Stimulated activated CD8-positive, alpha-beta memory T cell treated with anti-CD3 and anti-CD28 coated beads, Interleukin-12 subunit alpha, Interleukin-12 subunit beta, amount 100 ng/mL, for 24 hours (primary cell): Measurements from ENCODE around the gene MAP1LC3B2.

Experiments
- DNase-seq: peaks from one replicate; pipeline ENCODE4 v3.0.0-alpha.2; 2020; ENCODE audit errors: extremely low read depth

Gene MAP1LC3B2

GRCh38 chr12:116559162-116559935 is at the start of gene MAP1LC3B2:
MAP1LC3B2 (plus strand) TSS chr12:116559381; CDS start chr12:116575943, 16,562 bp downstream.
- DNase-seq, result peak; percentile 37

- DNase-seq, result no peak
Measured at GRCh38 chr12:116513944-116514343, 45.2 kb upstream of the MAP1LC3B2 start.

DNA sequence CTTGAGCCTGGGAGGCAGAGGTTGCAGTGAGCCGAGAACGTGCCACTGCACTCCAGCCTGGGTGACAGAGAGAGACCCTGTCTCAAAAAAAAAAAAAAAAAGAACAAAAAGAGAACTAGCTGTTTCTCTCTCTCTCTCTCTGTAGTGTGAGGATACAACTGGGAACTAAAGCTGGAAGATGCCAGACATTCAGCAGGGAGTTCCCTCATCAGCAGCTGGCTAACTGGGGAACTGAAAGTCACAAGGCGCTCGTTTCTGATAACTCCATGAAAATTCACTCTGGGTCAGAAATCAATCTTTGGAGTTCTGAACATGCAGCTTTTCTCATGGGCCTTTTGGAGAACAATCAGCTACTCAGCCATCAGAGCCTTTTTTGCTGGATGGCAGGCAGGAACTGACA is 43.5 kb upstream of the MAP1LC3B2 start:
- DNase-seq, result no peak

DNA sequence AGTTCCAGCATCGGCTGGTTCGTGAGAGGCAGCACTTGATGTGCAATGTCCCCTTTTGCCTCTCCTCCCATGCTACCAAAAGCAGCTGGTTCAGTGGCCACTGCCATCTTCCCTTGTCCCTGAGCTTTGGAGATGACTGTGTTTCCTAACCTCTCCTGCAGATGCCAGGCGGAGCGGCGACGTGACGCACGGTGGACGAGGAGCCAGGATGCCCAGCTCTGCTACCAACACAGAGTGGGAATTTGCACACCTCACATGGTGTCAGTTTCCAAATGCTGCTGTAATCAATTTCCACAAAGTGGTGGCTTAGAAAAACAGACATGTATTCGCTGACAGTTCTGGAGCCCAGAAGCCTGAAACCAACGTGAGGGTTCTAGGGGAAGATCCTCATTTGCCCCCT is 42.5 kb upstream of the MAP1LC3B2 start:
- no peak for DNase-seq

DNA sequence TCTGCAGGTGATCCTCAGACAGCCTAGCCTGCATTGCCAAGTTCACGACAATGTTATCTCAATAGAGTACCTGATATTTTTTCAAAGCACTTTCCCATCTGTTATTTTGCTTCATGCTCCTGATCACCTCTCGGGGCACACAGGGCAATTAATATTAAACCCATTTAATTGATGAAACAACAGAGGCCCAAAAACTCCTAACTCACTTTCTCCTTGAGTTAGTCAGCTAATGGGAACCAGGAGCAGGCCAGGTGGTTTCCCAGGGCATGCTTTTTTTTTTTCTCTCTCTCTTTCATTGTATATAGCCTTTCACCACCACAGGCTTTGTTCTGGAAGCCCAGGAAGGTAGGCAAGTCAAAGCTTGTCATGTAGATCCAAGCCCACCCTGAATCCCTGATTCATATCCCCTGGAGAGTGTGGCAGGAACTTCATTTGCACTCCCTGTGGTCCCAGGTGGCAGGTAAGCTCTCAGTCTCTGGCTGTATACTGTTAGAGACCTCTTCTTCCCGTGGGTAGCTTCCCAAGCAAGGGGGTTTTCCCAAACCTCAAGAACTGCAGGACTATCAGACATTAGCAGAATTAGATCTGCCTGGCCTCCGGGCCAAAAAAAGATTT is 41.6 kb upstream of the MAP1LC3B2 start:
- DNase-seq, result no peak

DNA sequence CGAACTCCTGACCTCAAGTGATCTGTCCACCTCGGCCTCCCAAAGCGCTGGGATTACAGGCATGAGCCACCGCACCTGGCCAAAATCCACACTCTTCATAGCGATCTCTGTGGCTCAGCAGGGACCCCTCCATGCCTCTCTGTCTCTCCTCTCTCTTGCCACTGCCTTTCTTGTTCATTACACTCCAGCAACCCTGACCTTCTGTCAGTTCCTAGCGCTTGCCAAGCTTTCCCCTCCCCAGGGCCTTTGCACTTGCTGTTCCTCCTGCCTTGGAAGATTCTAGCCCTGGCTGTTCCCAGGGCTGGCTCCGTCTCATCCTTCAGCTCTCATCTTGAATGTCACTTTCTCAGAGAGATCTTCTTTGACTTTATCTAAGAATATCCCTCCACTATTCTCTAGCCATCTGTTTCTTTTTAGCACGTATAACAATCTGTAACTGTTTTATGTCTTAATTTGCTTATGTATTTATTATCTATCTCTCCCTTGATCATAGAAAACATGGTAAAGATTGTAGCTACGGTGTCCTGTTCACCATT is 38.9 kb upstream of the MAP1LC3B2 start:
- no peak for DNase-seq

DNA sequence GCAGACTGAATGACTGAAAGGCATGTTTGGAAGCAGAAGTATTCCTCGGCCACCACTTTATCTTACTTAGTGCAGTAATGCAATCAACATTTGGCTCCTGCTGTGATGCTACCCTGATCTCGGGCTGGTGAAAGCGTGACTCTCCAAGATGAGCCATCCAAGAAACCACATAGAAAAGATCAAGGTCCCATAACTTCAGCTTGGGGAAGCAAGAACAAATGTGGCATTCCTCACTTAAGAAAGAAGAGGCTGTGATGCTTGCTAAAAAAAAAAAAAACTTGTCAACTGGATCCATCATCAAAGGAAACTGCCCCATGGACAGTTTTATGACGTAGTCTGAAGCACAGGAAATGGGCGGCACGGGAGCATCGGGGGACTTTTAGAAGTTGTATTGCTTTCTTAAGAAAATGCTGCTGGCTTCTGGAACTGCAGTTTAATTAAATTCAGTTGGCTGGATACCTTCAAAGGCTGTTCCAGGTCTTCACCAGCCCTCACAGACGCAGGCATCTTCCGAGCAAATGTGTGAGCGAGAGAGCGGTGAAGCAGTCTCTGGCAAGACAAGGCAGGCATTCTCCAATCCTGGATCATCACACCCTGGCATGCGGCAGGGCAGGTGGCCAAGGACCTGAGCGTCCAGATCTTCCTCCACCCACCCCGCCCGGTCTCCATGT is 38.2 kb upstream of the MAP1LC3B2 start:
- no peak for DNase-seq

DNA sequence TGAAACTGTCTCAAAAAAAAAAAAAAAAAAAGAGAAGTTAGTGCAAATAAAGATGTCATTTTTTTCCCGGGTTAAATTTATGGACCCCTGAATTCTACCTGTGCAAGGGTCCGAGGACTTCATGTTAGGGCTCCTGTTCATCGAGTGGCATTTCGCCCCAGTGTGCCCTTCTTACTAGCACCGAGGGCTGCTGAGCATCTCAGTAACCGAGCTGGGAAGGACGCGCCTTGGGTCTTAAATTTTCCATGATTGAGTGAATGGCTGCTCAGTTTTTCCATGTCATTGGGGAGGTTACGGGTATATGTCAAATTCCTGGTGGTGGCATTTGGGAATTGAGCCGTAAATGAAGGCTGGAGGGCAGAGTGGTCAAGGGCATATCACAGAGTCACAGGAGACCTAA is 34.9 kb upstream of the MAP1LC3B2 start:
- no peak for DNase-seq

- no peak for DNase-seq
Measured at GRCh38 chr12:116524964-116525379, 34.2 kb upstream of the MAP1LC3B2 start.

- DNase-seq, result no peak
Measured at GRCh38 chr12:116525418-116526001, 33.7 kb upstream of the MAP1LC3B2 start.

- DNase-seq, result no peak
Measured at GRCh38 chr12:116528065-116528464, 31.1 kb upstream of the MAP1LC3B2 start.

DNA sequence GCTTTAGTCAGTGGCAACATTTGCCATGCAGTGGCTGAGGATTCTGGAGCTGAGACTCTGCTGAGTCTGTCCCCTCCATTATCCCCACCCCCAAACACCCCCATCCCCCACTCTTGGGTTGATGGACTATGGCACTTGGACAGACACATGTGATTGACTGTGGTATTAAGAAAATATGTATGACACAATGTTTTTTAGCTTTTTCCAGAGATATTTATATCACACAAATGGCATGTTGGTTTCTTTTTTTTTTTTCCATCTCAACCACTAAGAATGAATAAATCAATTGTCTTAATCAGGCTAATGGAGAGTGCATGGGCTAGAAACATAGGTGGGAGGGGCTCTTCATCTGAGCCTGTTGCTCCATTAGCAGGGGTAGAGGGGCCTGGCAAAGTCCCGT is 30.7 kb upstream of the MAP1LC3B2 start:
- DNase-seq, result no peak

DNA sequence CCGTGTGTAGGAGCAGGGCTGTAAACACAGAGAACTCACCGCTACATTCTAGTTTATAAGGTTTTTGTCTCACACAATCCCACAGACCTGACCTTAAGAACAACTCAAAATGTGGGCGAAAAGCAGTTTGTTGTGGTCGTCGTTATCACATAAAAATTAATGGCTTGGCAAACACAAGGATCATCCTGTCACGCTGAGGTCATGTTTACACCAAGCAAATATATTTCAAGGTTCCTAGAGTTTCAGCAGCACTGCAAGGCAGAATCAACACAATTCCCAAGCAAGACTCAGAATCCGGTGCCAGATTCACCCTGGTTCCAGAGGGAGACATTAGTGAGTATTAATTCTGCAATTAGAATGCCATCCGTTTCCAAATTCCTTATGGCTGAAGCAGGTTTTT is 30.1 kb upstream of the MAP1LC3B2 start:
- no peak for DNase-seq

- DNase-seq, result no peak
Measured at GRCh38 chr12:116529686-116530085, 29.5 kb upstream of the MAP1LC3B2 start.

DNA sequence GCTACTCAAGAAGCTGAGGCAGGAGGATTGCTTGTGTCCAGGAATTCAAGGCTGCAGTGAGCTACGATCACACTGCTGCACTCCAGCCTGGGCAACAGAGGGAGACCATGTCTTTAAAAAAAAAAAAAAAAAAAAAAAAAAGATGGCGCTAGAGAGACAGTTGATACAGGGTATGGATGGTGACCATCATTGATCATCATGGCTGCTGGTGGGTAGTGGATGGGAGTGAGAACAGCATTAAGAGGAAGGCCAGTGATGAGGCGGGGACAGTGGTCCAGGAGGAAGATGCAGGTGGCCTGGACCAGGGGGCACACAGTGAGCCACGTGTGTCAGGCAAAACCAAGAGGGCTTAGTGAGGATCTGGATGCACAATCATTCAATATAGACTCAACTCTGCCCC is 26.8 kb upstream of the MAP1LC3B2 start:
- no peak for DNase-seq

DNA sequence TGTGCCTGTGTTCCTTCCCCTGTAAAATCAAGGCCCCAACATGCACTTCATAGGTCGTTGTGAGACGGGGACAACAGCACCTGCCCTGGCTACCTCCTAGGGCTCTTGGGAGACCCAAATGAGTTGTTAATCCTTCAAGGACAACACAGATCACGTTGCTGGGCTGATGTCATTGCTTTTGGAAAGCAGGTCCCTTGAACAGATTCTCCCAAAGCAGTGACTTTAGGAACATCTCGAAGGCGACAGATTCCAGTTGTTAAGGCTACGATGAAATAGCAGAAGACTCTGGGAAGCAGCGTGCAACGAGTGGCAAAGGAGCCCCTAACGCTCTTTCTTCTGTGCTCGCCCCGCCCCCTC is 26.2 kb upstream of the MAP1LC3B2 start:
- DNase-seq, result no peak

DNA sequence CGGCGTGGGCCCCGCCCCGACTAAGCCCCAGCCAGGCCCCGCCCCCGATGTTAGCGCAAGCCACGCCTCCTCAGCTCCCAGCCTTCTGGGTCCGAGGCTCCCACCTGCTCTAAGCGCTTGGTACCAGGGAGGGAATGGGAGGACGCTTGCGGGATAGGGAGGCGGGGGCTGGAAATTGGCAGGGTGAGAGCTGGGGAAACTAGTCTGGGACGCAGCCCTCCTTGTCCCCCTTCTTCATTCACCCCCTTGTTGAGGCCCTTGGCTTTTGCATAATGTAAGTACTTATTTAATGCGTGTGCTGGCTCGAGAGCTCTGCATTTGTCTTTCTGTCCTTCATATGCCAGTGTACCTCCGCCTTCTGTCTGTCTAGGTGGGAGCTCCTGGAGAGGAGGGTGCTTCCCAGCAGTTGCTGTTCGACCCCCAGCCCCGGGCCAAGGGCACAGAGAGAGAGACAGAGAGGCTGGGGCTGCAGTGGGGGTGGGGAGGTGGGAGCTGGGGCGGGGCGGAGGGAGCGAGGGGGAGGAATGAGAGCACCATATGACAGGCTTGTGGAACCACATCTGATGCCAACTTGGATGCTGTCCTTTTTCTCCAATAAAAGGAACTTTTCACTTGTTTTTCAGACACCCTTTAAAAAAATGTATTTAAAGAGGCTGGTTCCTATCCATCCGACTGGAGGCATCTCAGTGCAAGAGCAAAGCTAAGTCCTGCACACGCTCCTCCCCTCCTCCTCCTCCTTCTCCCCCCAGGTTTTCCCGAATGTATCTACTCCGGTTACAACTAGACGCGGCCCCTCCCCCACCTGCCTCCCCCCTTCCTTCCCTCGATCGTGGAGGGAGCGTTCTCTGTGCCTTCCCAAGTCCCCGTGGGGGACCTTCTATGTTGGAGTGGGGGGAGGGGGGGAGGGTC is 25.6 kb upstream of the MAP1LC3B2 start:
- peak; percentile 48 for DNase-seq

DNA sequence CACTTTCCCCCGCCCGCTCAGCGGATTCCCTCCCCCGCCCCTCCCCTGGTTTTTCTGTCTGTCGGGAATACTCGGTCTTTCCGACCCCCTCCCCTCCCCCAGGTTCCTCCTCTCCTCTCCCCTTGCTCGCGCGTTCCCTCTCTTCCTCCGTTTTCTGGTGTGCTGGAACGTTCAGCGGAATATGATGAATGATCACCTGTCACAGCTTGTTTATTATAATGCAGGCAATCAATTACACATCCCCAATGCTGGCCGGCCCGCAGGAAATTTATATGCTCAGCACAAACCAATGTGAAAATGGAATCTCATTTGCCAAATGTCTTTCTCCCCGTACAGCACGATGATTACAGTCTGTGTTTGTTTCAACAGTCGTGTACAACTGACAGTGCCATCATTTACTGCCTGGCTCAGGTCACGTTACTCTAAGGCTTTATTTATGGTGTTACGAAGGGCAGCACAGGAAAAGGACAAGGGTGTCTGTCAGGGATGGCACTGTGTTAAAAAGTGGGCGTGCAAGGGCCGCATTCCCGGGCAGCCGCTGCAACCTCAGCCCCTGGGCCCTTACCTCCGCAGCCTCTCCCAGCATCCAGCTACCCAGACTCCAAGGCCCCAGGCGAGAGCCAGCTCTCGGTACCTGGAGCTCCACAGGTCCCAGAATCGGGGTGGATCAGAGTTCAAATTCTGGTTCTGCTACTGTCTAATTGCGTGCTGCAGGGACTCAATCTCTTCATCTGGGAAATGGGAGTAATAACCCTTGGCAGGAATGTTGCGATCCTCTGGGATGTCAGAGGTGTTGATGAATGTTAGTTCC is 24.7 kb upstream of the MAP1LC3B2 start:
- no peak for DNase-seq

- no peak for DNase-seq
Measured at GRCh38 chr12:116535241-116535640, 23.9 kb upstream of the MAP1LC3B2 start.

DNA sequence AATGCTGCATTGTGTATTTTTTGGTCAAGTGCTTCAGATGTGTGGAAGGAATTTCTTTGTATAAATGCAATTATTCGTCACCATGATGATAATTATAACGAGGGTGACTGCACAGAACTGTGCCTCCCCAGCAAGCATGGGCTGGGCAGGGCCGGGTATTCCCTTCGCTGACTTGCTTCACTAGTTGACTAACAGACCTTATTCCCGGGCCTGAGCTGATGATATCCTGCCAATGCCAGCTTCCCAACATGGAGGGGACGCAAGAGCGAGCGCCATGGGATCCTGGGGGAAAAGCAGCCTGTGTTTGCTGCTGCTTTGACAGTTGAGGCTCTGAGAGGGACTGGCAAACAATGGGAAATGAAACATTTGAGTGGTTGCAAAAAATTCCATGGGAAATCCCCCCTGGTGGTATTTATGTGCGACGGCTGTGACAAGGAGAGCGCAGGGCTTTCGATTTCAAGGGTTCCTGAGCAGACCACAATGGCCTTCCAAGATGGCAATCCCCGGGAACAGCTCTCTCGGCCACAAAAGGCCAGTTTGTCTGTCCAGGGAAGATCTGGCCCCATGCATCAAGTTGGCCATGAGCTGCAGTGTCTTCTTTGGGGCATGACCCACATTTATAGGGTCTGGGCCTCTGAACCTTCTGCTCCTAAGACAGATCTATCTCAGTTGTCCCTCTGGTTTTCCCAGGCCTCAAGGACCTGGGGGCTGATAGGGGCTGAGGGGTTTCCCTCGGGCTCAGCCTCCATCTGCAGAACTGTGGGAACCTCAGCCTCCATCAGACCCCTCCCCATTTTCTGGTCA is 21.9 kb upstream of the MAP1LC3B2 start:
- DNase-seq, result no peak
